ENCODE data around the gene TOM1L2. TPM values are rescaled to one million over a fixed set of nuclear protein-coding genes. Genes with fewer than 3 reads are reported as not detected.

TOM1L2 gene
- total RNA-seq, 1 experiment from 2014 or later = 34.2 TPM

DNA sequence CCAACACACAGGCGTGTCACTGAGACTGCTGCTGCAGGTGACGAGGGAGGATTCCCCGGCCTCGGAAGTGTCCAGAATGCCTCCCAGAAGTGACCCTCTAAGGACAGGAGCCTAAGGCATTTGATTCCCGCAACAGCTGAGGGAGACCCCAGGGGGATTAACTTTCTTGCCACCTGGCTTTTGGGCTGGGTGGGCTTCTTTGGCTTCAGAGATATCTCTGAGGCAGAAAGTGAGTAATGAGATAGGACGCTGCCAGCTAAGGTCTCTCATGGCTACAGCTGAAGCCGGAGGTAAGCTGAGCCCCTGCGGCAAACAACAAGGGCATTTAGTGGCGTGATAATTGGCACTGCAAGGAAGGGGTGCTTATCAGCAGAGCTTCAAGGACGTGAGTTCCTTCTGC is 17.4 kb upstream of the TOM1L2 start:
- POLR2A ChIA-PET = no interaction called here
- no peak overlapping the region for H3K27ac Mint-ChIP-seq (ENCODE audit: low read depth, unreplicated experiment)
- DNase-seq (ENCODE audit: unreplicated experiment) = no peak
- H3K9me3 Mint-ChIP-seq (ENCODE audit: unreplicated experiment) = no peaks in the 10 kb centered on the region
- TF ChIP-seq, protein P1, sequence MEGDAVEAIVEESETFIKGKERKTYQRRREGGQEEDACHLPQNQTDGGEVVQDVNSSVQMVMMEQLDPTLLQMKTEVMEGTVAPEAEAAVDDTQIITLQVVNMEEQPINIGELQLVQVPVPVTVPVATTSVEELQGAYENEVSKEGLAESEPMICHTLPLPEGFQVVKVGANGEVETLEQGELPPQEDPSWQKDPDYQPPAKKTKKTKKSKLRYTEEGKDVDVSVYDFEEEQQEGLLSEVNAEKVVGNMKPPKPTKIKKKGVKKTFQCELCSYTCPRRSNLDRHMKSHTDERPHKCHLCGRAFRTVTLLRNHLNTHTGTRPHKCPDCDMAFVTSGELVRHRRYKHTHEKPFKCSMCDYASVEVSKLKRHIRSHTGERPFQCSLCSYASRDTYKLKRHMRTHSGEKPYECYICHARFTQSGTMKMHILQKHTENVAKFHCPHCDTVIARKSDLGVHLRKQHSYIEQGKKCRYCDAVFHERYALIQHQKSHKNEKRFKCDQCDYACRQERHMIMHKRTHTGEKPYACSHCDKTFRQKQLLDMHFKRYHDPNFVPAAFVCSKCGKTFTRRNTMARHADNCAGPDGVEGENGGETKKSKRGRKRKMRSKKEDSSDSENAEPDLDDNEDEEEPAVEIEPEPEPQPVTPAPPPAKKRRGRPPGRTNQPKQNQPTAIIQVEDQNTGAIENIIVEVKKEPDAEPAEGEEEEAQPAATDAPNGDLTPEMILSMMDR (IDR thresholded peaks at IDR 0.05; ENCODE audit: unreplicated experiment) = no peak
- CTCF ChIA-PET = no interaction called here
- intact Hi-C loops (cut with micrococcal nuclease) = loop anchor here (2.0 kb wide), 2 partner anchors 17 to 43 kb away; partner anchors contain the start of genes DRC3 and TOM1L2
- peaks cover 6% of the 10 kb centered on the region for H3K36me3 Mint-ChIP-seq (ENCODE audit: insufficient read depth, unreplicated experiment)
- no peak overlapping the region for H3K4me3 Mint-ChIP-seq (ENCODE audit: unreplicated experiment)
- H3K4me1 Mint-ChIP-seq (ENCODE audit: insufficient read depth, unreplicated experiment) = peaks cover 24% of the 10 kb centered on the region
- H3K27me3 Mint-ChIP-seq (ENCODE audit: insufficient read depth, unreplicated experiment) = no peaks in the 10 kb centered on the region
- BruUV-seq (replicated peaks) = no TSS peak

DNA sequence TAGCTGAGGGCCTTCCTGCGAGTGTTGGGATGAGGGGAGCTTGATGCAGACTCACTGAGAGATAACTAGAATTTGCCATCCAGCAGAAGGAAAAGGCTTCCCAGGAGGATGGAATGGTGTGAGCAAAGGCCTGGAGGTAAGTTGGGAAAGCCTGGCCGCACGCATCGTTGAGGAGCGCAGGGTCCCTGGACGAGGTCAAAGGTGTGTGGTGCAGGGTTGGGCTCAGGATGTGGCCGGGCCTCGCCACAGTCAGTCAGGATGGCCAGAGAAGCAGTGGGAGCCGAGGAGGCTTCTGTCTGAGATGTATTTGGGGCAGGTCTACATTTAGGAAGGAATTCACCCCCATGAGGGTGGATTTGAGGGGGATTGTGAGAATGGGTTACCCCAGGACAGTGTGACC is 16.9 kb upstream of the TOM1L2 start:
- Mint-ChIP-seq H3K36me3 (ENCODE audit: insufficient read depth, unreplicated experiment) (peaks cover 6% of the 10 kb centered on the region), H3K4me1 (ENCODE audit: insufficient read depth, unreplicated experiment) (peaks cover 24% of the 10 kb centered on the region), H3K27ac (ENCODE audit: low read depth, unreplicated experiment) (no peak overlapping the region), H3K9me3 (ENCODE audit: unreplicated experiment) (no peaks in the 10 kb centered on the region), H3K27me3 (ENCODE audit: insufficient read depth, unreplicated experiment) (no peaks in the 10 kb centered on the region), H3K4me3 (ENCODE audit: unreplicated experiment) (no peak overlapping the region)
- CTCF ChIA-PET = no interaction called here
- no TSS peak for BruUV-seq (replicated peaks)
- POLR2A ChIA-PET = no interaction called here
- DNase-seq (ENCODE audit: unreplicated experiment) = no peak
- intact Hi-C loops (cut with micrococcal nuclease) = no loop called here
- TF ChIP-seq, protein P1 (IDR thresholded peaks at IDR 0.05; ENCODE audit: unreplicated experiment) = no peak

DNA sequence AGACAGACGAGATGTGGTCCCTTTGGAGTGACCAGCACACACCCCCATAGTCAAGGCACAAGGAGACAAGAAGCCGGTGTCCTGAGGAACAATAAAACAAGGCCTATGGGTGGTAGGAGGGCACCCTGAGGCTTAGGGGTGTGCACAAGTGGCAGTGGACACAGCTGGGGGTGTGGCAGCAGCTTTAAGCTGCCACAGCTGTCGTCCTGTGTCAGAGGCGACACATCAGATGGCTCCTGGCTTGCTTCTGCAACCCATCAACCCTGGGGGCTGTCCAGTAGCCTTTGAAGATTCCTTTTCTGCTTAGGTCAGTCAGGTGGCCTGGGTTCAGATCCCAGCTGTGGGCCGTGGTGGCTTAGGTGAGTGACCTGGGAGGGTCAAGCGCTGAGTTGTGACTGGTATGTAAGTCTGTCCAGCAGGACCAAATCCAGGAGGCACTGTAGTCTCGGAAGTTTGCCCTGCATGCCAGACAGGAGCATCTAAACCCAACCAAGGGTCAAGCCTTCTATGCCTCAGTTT is 16.3 kb upstream of the TOM1L2 start:
- Mint-ChIP-seq H3K9me3 (ENCODE audit: unreplicated experiment) (no peaks in the 10 kb centered on the region), H3K4me1 (ENCODE audit: insufficient read depth, unreplicated experiment) (peaks cover 27% of the 10 kb centered on the region), H3K36me3 (ENCODE audit: insufficient read depth, unreplicated experiment) (peaks cover 6% of the 10 kb centered on the region), H3K4me3 (ENCODE audit: unreplicated experiment) (no peak overlapping the region), H3K27me3 (ENCODE audit: insufficient read depth, unreplicated experiment) (no peaks in the 10 kb centered on the region), H3K27ac (ENCODE audit: low read depth, unreplicated experiment) (no peak overlapping the region)
- intact Hi-C loops (cut with micrococcal nuclease) = no loop called here
- ChIA-PET POLR2A (interaction anchor here (0.6 kb wide), 1 partner anchor 146 kb away, joined by 3 read pairs; no protein-coding TSS in a partner anchor), CTCF (no interaction called here)
- BruUV-seq (replicated peaks) = no TSS peak
- no peak for DNase-seq (ENCODE audit: unreplicated experiment)
- TF ChIP-seq, protein P1 (IDR thresholded peaks at IDR 0.05; ENCODE audit: unreplicated experiment) = no peak

DNA sequence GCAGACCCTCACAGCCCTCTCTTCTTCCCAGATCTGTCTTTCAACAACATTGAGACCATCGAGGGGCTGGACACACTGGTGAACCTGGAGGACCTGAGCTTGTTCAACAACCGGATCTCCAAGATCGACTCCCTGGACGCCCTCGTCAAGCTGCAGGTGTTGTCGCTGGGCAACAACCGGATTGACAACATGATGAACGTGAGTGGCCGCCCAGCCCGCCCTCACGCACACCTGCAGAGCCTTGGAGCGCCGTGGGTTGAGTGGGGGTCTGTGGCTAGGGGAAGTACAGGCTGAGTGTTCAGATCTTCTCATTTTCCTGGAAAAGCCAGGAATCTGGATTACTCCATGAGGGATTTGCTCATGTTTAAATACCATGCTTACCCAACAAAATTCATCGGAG is 15.7 kb upstream of the TOM1L2 start:
- BruUV-seq (replicated peaks) = no TSS peak

More for the DNA sequence above, 15.7 kb upstream of the TOM1L2 start:
- intact Hi-C loops (cut with micrococcal nuclease) = no loop called here
- DNase-seq (ENCODE audit: unreplicated experiment) = no peak
- Mint-ChIP-seq H3K4me3 (ENCODE audit: unreplicated experiment) (no peak overlapping the region), H3K4me1 (ENCODE audit: insufficient read depth, unreplicated experiment) (peaks cover 24% of the 10 kb centered on the region), H3K27me3 (ENCODE audit: insufficient read depth, unreplicated experiment) (no peaks in the 10 kb centered on the region), H3K27ac (ENCODE audit: low read depth, unreplicated experiment) (no peak overlapping the region), H3K9me3 (ENCODE audit: unreplicated experiment) (no peaks in the 10 kb centered on the region), H3K36me3 (ENCODE audit: insufficient read depth, unreplicated experiment) (peaks cover 6% of the 10 kb centered on the region)
- ChIA-PET POLR2A (interaction anchor here (0.6 kb wide), 1 partner anchor 146 kb away, joined by 3 read pairs; no protein-coding TSS in a partner anchor), CTCF (no interaction called here)
- TF ChIP-seq, protein P1 (IDR thresholded peaks at IDR 0.05; ENCODE audit: unreplicated experiment) = no peak

All from MCF 10A (cell line).